ENCODE results near the gene ATE1.
"Not testable (repeated sequence)": the region's sequence is repeated elsewhere in the genome, so short reads cannot be mapped to it uniquely, and the experiment has no call there.

The ATE1 gene

DNA sequence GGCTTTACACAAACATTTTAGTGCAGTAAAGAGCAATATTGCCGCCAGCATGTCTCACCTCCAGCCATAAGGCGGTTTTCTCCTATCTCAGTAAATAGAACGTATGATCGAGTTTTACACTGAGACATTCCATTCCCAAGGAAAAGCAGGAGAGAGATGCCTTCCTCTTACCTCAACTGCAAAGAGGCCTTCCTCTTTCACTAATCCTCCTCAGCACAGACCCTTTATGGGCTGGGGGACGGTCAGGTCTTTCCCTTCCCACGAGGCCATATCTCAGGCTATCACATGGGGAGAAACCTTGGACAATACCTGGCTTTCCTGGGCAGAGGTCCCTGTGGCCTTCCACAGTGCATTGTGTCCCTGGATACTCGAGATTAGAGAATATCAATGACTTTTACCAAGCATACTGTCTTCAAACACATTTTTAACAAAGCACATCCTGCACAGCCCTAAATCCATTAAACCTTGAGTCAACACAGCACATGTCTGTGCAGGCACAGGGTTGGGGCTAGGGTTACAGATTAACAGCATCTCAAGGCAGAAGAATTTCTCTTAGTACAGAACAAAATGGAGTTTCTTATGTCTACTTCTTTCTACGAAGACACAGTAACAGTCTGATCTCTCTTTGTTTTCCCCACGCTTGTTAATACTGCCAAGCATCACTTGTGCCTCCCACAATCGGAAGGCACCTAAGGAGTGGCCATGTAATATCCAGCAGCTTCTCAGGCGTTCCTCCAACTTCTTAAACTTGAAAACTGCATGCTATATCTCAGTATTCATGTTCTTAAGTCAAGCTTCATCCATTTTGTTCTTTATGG is 2.6 kb upstream of the ATE1 start:
- not testable (repeated sequence) for DNase-seq (ENCODE audit: low read depth in 2 of 2)

DNA sequence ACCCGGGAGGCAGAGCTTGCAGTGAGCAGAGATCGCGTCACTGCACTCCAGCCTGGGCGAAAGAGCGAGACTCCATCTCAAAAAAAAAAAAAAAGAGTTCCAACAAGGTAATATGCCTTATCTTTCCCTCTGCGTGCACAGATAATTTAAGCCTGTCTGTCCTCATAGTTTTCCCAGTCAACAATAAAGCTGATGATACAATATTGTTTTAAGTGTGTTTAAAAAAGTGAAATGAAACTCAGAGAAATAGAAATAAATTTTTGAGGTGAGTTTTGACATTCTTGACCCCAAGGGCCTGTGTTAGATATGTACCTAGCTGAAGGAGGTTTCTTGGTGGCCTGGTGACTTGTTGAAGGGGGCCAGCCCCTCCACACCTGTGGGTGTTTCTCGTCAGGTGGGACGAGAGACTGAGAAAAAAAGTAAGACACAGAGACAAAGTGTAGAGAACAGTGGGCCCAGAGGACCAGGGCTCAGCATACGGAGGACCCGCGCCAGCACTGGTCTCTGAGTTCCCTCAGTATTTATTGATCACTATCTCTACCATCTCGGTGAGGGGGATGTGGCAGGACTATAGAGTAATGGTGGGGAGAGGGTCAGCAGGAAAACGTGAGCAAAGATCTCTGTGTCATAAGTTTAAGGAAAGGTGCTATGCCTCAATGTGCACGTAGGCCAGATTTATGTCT is 1.9 kb upstream of the ATE1 start:
- DNase-seq (ENCODE audit: low read depth in 2 of 2), result not testable (repeated sequence)

DNA sequence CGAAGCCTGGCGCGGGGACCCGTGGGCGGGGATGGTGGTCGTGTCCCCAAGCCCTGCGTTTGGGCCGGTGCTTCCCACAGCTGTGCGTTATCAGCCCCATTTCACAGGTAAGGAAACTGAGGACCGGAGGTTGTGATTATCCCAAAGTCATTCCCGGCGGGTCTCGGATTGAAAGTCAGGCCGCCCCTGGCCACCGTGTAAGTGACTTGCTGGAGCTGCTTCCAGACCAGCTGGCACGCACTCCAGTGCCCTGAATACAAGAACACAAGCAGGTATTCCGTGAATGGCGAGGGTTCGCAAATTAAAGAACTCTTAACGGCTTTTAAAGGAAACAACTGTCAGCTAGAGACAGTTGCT is 675 bp upstream of the ATE1 start:
- DNase-seq (ENCODE audit: low read depth in 2 of 2), result no peak

DNA sequence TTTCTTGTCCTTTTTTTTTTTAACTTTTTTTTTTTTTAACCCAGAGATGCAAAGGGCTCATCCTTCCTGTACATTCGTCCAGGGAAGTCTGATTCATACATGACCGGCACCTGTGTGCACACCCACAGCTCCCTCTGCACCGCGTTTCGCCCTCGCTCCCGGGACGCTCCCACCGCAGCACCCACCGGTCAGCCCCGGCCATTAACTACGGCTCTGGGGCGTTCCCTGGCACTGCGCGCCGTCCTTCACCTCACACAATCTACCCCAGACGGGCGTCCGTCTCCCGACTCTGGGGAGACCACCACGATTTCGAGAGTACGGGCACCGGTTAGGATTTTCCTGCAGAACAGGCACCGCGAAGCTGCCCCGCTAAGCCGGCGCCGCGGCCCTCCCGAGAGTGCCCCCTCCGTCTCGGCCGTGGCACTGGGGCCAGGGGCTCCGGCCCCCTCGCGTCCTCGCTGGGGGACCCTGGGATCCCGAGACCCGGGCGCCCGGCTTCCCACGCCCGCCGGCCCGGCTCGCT is 452 bp downstream of the ATE1 start:
- peak in 1 of 2 donors; percentile 1 for DNase-seq (ENCODE audit: low read depth in 2 of 2)

DNA sequence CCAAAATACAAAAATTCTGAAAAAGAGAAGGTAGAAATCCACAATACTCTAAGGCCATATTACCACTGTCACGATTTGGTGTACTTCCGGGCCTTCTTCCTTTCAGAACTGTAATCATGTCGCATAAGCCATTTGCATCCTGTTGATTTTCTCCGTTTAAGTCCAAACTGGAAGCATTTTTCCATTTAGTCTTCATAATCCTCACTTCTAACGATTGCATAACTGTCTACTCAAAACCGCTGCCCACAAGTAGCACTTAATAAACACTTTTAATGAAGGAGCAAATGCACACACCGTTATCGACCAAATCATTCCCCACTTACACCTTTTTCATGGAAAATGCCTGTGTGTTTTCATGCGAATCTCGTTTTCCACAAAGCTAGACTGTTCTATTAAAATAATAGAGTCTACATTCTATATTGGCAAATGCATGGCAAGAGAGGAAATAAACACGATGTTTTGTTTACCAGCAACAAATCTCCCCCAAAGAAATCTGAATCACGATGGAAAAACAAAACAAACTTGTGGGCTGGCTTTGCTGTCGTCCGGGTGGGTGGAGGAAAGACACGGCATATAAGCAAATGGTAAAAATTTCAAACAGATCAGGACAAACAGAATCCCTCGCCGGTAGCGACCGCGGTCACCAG is 1.0 kb downstream of the ATE1 start:
- no peak for DNase-seq (ENCODE audit: low read depth in 2 of 2)

DNA sequence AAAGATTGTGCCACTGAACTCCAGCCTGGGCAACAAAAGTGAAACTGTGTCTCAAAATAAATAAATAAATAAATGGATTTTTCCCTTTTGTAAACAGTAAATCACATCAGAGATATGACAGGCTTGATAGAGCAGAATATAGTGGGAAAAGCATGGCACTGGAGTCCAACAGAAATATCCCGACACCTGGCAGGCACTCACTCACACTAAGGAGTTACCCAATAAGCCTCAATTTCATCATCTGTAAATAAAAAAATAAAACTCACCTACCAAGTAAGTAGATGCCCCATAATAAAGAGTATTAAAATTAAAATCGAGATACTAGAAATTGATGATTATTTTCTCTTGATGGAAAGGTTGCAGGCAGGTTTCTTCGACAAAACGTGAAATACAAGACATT is 1.7 kb downstream of the ATE1 start:
- no peak for DNase-seq (ENCODE audit: low read depth in 2 of 2)

DNA sequence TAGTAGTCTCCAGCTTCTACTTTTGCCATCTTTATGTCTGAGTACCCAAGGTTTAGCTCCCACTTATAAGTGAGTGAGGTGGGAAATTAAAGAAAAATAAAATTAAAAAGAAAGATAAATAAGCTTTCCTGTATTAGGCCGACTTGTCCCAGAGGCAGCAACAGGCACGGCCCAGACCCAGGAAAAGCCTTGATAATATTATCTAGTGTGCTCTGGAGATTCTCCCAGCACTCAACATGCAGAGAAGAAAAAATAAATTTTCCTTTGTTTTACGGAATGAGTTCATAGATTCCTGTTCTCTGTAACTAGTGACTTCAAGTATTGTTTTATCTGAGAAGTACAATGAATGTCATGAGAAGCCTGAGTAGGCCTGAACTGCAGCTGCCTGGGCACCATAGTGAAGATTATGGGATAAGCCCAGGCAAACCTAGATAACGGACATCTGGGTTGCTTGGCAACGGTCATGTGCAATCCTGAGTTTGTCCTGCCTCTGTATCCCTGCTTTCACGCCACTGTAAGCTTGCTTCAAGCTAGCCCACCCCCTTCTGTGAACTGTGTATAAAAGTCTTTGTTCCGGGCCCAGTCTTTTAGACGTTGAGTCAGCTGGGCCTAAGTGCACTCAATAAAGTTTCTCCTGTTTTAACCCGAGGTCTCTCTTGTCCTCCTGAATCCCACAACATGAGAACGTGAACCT is 6.4 kb downstream of the ATE1 start:
- no peak for DNase-seq (ENCODE audit: low read depth in 2 of 2)

DNA sequence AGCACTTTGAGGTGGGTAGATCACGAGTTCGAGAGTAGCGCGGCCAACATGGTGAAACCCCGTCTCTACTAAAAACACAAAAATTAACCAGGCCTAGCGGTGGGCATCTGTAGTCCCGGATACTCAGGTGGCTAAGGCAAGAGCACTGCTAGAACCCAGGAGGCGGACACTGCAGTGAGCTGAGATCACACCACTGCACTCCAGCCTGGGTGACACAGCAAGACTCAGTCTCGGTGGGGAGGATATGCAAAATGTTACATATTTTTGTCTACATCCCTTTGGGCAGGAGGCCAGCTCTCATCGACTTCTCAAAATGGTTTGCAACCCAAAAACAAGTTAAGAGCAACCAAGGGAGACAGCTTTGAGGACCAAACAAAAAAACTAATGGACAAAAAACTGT is 8.2 kb downstream of the ATE1 start:
- no peak for DNase-seq (ENCODE audit: low read depth in 2 of 2)

DNA sequence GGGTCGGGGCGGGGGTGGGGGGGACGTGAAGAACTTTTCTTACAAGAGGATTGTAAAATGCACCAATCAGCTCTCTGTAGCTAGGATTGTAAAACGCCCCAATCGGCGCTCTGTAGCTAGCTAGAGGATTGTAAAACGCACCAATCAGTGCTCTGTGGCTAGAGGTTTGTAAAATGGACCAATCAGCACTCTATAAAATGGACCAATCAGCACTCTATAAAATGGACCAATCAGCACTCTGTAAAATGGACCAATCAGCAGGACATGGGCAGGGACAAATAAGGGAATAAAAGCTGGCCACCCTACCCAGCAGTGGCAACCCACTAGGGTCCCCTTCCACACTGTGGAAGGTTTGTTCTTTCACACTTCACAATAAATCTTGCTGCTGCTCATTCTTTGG is 9.0 kb downstream of the ATE1 start:
- DNase-seq (ENCODE audit: low read depth in 2 of 2), result not testable (repeated sequence)

DNA sequence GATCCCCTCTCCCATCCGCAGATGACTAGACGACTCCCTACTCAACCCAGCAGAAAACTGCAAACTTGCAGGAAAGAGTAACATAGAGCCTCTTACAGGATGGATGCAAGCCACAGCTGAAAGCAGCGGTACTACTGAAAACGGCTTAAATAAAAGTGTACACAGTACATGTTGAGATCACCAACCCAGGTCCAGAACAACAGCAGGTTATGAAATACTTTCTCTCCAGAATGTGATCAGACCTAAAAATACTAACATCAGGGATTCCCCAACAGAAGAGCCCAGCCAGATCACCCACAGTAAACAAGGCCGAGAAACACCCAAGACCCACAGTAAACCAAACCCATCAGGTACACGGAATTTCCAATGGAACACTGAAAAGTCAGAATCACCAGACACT is 13.2 kb downstream of the ATE1 start:
- DNase-seq (ENCODE audit: low read depth in 2 of 2), result no peak

DNA sequence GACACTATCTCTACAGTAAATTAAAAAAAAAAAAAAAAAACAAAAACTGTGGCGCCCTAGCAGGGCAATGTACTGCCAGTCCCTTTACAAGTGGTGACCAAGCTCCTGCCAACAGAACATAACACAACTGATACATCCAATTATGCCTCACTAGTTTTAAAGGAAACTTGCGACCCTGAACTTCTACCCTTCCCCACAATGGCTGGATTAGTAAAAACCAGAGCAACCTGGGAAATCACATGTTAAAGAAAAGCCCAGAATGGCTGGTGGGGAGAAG is 16.5 kb downstream of the ATE1 start:
- DNase-seq (ENCODE audit: low read depth in 2 of 2), result no peak

DNA sequence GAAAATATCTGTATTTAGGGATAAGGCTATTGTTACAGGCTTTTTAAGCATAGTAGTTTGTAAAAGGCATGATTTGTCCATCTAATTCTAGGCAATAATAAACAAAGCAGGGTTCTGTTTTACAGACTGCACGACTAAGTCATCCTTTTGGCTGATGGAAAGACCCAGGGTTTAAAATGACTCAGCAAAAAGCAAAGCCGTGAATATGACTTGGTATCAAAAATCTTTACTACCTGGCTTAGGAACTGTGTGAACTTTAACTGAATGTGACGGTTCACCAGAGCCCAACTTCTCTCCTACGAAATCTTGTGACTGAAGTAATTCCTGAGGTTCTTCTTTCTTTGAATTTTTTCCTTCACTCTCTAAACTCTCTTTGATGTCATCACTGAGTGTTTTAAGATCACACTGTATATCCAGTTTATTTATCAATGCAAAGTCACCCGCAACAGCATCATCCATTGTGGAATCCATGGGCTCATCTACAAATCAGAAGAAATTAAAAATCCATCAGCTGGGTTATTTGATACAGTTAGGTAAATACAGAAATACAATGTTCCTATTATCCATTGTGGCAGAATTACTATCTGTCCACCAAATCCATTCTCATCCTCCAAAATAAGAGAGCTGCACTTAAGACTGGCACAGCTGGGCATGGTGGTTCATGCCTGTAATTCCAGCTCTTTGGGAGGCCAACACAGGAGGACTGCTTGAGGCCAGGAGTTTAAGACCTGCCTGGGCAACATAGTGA is 17.0 kb downstream of the ATE1 start:
- no peak for DNase-seq (ENCODE audit: low read depth in 2 of 2)

DNA sequence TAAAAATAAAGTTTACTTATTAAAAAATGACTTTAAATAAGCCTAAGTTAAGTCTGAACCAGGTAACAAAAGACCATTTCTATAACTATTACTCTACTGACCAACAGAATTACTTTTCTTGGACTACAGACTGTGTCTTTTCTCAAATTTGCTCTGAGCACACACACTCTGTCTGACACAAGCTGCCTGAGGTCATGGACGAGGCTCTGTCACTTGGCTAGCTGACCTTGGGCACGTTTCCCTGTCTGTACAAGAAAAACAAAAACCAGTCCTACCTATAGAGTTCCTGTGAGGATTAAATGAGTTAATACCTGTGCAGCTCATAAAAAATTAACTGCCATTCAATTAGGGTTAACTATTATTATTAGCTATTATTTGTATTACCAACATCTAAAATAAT is 22.9 kb downstream of the ATE1 start:
- DNase-seq (ENCODE audit: low read depth in 2 of 2), result no peak

DNA sequence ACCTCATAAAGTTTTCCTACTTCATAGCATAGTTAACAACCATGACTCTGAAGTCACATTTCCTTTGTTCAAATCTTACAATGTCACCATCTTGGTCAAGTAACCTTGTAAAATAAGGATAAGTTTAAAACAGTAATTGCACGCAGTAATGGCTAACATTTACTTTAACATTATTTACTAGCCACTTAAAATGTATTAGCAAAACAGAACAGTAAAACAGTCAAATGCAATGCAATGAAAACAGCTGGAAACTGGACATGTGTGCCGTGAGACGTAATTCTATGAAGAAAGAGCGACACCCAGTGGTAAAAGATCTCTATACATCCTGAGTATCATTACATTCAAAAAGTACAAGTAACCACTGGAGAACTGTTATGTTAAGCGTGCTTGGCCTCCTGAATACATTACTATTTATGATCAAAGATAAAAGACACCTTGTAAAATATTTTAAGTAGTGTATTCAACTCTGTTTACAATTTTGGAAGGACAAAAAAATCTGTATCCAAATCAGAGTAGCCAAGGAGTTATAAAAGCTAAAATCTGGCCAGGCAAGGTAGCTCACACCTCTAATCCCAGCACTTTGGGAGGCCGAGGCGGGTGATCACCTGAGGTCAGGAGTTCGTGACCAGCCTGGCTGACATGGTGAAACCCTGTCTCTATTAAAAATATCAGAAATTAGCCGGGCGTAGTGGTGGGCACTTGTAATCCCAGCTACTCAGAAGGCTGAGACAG is 27.2 kb downstream of the ATE1 start:
- no peak for DNase-seq (ENCODE audit: low read depth in 2 of 2)

DNA sequence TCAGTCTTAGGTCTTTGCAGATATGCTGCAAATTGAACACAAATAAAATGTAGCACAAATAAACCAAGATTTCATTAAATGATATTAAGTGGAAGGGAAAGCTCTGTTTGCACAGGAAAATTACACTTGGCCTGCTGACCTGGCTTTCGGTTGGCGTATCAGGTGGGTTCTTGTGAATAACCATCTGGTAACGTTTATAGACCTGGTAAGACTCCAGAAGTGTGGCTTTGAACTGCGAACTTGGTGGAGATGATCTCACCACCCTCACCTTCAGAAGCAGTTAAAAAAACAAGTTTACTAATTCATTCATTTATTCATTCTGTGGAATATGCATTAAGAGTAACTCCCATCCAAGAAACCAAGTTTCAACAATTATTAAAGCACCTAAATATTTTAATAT is 28.1 kb downstream of the ATE1 start:
- no peak for DNase-seq (ENCODE audit: low read depth in 2 of 2)

DNA sequence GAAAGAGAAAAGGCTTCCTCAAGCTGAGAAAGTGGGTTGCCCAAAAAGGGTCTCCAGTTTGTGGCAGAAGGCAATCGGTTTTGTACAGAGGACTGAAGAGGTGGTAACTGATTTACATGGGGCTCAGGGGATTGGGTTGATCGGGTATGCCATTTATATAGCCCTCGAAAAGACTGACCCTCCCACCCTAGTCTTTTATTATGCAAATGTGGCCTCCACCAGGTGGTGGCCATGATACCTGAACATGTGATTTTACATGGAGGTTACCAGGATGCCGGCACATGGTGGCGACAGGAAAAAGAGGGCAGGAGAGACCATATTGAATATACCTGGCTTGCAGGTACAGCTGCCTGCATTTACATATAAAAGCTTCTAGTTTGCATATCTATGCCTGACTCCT is 36.7 kb downstream of the ATE1 start:
- DNase-seq (ENCODE audit: low read depth in 2 of 2), result no peak

DNA sequence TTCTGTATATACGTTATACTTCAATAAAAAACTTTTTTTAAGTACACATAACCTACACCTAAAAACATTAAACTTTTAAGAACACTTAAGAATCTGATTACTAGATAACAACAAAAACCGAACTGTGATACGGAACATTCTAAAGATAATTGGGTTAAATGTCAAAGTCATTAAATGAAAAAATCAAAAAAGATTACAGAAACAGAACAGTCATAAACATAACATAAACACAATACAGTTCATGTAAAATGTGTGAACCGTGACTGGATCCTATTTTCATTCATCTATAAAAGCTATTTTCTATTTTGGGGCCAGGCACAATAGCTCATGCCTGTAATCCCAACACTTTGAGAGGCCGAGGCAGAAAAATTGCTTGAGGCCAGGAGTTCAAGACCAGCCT is 38.6 kb downstream of the ATE1 start:
- no peak for DNase-seq (ENCODE audit: low read depth in 2 of 2)

DNA sequence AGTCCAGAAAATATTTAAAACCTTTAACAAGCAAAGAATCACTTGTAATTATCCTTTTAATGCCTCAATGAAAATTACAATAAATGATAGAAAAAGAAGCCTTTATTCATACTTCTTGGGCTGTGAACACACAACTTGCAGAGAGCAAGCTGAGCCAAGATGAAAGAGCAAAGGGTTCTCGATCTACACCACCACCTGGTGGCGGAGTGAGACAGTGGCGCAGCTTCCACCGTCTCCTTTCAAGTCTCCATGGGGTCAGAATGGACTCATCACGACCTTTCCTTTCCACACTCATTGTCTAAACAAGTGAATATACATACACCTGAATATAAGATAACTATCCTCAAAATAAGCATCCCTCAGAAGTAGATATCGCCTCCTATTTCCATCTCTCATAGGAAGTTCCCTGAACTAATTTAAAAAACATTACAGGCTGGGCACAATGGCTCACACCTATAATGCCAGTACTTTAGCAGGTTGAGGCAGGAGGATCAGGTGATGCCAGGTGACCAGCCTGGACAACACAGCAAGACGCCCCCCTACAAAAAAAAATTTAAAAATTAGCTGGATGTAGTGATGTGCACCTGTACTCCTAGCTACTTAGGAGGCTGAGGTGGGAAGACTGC is 40.7 kb downstream of the ATE1 start:
- DNase-seq (ENCODE audit: low read depth in 2 of 2), result peak; percentile 15 to 34

DNA sequence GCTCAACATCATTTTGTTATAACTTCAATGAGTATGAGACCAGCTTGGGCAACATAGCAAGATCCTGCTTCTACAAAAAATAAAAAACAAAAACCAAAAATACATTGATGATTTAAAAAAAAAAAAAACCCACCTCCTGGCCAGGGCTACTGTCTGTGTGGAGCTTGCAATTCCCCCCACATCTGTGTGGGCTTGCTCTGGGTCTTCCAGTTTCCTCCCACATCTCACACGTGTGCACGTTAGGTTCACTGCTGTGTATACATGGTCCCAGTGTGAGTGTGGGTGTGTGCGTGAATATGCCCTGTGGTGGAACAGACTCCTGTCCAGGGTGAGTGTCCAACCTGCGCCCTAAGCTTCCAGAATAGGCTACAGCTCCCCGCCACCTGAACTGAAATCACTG is 41.6 kb downstream of the ATE1 start:
- DNase-seq (ENCODE audit: low read depth in 2 of 2), result no peak

DNA sequence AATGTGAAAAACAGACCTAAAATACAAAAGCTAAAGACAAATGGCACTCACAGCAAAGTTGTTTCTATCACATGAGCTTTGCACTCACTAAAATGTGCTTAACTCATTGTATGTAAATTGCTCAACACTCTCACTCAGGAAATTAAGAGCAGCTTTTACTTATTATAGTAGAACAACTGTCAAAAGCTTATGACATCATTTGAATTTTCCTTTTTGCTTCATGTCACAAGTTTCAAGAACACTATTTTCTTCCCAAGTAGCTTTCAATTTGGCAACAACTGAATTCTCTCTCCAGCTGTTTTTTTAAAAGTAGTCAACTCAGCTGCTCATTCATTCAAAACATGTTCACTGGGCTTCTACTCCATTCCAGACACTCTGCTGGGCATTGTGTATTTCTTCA is 46.9 kb downstream of the ATE1 start:
- DNase-seq (ENCODE audit: low read depth in 2 of 2), result no peak

DNA sequence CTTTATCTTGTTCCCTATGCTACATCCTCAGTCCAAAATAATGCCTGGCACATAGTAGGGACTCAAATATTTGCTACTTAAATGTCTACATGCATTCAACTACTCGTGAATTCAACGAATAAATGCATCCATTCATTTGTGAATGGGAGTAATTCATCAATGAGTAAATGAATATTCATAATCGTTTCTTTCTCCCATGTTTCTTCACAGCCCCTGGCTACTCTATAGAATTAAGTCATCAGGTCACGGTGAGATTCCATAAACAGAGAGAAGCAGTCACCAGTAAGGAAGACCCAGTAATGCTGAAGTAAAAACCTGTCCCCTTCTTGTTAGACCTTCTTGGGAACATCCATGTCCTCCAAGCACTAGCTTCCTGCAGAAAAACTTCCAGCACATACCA is 48.4 kb downstream of the ATE1 start:
- no peak for DNase-seq (ENCODE audit: low read depth in 2 of 2)

Data from stimulated activated CD4-positive, alpha-beta T cell treated with anti-CD3 and anti-CD28 coated beads, Interleukin-1b, Interleukin-23, amount 100 ng/mL, for 4 hours (primary cell).